GM19023 (cell line): ENCODE data around the gene PROCA1.

ENCODE experiments used
- ATAC-seq: cut with Tn5 transposase; IDR thresholded peaks from one replicate; pipeline ENCODE4 v1.9.1; 2021; ENCODE audit warnings: mild to moderate bottlenecking, moderate library complexity; ENCODE audit not compliant: unreplicated experiment

PROCA1 gene, protein sequence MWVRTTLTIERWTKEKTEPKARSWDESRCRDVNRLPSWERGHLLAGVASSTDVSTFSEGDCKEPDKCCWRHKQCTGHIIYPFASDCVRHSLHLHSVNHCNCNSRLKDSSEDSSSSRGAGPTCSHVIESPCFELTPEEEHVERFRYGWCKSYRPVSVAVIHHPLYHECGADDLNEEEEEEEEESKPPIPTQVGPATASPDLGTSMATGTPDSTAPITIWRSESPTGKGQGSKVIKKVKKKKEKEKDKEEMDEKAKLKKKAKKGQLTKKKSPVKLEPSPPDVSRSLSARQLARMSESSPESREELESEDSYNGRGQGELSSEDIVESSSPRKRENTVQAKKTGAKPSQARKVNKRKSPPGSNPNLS

GRCh38 chr17:28711723-28712031 lies at the start of gene PROCA1:
Gene PROCA1 (minus strand): TSS chr17:28711888. CDS start chr17:28711660, 228 bp downstream.
- ATAC-seq = peak; percentile 23

DNA sequence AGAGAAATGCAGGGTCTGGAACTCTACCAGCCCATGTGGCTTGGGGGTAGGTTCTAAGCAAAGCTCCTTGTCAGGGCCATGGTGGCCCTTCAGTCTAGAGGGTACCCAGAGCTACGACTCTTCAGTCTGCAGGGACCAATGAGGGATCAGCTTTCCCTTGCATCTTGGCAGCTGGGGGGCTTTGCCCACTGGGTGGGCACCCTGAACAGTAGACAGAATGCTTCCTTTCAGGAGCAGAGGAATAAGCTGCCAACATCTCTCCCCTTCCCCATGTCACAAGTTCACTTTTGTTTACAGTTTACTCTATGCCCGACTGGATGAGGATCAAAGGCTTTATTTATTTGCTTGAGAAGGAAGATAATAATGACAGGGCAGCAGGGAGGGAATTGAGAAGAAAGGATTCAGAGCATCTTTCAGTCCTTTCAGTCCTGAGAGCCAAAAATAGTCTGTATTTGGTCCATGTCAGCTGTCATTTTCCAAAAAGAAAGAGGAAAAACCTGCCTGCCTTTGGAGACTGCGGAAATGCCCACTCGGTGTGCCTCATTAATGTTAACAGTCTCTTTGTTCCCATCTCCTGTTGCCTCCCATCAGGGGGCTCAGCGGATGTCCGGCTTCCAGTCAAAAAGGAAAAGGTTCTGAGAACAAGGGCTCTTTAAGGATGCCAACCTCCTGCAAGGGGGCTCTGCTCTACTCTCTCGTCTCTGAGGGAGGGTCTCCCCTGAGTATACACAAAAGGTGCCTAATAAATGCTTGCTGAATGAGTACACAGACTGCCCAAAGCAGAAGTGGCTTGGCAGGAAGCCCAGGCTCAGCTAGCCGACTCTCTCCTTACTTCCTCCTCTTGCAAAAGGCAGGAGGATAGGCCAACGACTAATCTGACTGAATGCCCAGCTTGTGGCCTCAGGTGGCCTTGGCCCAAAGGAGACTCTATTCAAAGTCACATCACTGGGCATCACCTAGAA lies 49.2 kb upstream of the PROCA1 start:
- no peak for ATAC-seq

DNA sequence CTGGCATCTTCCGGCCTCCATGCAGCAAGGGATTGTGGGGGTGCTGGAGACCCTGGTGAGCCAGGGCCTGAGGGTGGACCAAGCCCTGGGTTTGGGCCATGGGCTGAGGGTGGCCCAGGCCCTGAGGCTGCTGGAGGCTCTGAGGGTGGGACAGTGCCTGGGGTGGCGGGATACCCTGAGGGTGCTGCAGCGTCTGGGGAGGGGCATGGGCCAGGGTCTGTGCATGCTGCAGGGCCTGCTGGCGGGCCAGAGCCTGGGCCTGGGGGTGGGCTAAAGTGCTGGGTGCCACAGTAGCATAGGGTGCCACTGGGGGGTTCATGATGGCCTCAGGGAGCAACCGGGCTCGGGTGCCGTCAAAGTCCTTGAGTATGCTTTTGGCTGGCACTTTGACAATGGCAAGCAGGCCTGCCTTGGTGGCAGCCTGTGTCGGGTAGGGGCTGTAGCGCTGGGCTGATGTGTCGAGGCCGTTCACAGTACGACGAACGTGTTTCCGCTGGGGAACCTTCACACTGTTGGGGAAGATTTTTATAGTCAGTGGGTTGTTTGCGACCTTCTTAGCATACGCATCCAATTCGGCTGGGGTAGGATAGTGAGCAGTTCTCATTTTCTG lies 47.7 kb upstream of the PROCA1 start:
- no peak for ATAC-seq

GRCh38 chr17:28758411-28759121 lies 46.9 kb upstream of the PROCA1 start:
- no peak for ATAC-seq

- no peak for ATAC-seq
These were observed 44.5 kb upstream of the PROCA1 start for GRCh38 chr17:28756049-28756804.

DNA sequence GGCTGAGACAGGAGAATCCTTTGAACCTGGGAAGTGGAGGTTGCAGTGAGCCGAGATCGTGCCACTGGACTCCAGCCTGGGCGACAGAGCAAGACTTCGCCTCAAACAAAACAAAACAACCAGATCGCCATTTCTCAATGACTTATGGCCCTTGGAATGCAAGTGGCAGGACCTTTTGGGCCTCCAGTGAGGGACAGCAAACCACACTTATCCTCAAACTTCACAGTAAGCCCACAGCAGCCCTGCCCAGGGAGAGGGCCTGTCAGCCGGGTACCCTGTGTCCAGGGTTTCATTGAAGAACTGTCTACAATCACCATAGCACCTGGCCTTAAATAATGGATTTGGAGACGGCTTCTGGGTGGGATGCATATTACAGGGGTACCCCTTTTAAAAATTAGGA lies 43.8 kb upstream of the PROCA1 start:
- ATAC-seq = no peak

- no peak for ATAC-seq
These were observed 40.1 kb upstream of the PROCA1 start for GRCh38 chr17:28751600-28752366.

DNA sequence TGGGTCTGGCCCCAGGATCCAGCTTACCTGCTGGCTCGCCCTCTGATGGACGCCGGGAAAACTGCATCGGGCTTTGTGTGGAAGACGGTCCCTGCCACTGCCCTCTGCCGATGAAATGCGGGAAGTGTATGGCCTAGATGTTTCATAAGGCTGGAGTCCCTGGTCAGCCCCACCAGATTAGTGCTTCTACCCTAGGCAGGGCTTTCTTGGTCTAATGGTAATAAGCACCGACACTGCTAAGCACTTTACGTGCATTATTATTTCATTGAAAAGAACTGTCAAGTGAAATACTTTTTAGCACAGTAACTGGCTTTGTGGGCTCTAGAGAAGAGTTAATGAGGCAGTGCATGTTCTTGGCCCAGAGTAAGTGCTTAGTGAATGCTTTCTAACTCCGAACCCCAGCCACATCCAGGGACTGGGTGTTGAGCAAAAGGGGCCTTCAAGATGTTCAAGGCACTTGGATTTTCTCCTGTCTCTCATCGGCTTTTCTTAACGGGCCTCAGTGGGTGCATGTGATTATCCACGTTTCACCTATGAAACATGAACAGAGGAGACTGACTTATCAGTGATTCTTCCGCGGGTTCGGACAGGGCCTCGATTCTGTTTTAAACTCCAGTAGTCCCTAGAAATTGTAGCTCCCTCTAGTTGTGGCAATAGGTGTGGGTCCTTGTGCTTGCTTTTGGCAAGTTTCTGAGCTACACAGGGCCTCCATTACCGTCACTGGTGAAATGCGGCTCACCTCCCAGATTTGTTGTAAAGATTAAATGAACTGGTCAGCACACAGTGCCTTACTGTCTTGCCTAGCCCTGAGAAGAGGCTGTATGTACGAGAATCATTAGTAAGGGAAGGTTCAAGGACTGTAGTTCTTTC lies 38.7 kb upstream of the PROCA1 start:
- ATAC-seq = peak; percentile 82

DNA sequence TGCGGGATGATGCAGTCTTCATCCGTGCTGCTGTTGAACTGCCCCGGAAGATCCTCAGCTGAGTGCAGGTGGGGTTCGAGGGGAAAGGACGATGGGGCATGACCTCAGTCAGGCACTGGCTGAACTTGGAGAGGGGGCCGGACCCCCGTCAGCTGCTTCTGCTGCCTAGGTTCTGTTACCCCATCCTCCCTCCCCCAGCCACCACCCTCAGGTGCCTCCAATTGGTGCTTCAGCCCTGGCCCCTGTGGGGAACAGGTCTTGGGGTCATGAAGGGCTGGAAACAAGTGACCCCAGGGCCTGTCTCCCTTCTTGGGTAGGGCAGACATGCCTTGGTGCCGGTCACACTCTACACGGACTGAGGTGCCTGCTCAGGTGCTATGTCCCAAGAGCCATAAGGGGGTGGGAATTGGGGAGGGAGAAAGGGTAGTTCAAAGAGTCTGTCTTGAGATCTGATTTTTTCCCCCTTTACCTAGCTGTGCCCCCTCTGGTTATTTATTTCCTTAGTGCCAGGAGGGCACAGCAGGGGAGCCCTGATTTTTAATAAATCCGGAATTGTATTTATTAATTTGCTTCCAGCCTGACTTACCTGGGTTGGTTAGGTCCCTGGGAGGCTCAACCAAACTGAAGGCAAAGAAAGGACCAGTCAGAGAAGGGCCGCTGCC lies 38.0 kb upstream of the PROCA1 start:
- no peak for ATAC-seq

- no peak for ATAC-seq
These were observed 37.3 kb upstream of the PROCA1 start for GRCh38 chr17:28748852-28749515.

DNA sequence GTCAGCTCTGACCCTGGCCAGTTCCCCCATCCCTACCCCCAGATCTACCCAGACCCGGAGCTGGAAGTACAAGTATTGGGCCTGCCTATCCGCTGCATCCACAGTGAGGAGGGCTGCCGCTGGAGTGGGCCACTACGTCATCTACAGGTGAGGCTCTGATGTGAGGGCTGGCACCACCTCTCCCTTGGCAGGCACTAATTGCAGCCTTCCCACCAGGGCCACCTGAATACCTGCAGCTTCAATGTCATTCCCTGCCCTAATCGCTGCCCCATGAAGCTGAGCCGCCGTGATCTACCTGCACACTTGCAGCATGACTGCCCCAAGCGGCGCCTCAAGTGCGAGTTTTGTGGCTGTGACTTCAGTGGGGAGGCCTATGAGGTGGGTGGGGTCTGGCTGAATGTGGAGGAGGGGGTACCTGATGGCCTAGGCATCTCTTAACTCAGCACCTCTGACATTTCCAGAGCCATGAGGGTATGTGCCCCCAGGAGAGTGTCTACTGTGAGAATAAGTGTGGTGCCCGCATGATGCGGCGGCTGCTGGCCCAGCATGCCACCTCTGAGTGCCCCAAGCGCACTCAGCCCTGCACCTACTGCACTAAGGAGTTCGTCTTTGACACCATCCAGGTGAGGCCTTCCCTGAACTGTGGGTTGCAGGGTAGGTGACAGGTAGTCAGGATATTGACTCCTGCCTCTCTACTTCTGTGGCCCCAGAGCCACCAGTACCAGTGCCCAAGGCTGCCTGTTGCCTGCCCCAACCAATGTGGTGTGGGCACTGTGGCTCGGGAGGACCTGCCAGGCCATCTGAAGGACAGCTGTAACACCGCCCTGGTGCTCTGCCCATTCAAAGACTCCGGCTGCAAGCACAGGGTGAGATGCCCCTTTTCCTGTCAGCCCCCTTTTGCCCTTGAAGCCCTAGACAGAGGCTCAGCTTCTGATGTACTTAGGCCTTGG lies 36.4 kb upstream of the PROCA1 start:
- ATAC-seq = no peak

GRCh38 chr17:28747051-28747691 lies 35.5 kb upstream of the PROCA1 start:
- no peak for ATAC-seq

- ATAC-seq = no peak
These were observed 34.9 kb upstream of the PROCA1 start for GRCh38 chr17:28746611-28747050.

- no peak for ATAC-seq
These were observed 34.2 kb upstream of the PROCA1 start for GRCh38 chr17:28745786-28746411.
